Heart right ventricle (tissue), 16 donors: ENCODE results near the gene TRPM1. TPM values are rescaled to one million over a fixed set of nuclear protein-coding genes. Genes with fewer than 3 reads are reported as not detected.

Experiments used
- ATAC-seq, 8 donors: fragments of 200-7000 bp; cut with Tn5 transposase; one replicate each; pipeline ENCODE4 v1.9.1; 2020; ENCODE audit warnings: mild to moderate bottlenecking in 8 of 8, moderate library complexity in 8 of 8, moderate number of reproducible peaks in 1 of 8
- DNase-seq, 2 donors: peaks; one replicate each; pipeline ENCODE4 v3.0.0-alpha.2; 2020
- H3K27ac ChIP-seq, 10 donors: fragments of 200-600 bp; sonication (generic) in 2 of 10; one replicate each; pipeline versions ENCODE4 v1.5.0 to v1.8.0; 2020 to 2022; ENCODE audit warnings: mild to moderate bottlenecking in 3 of 10
- H3K27me3 ChIP-seq, 7 donors: fragments of 200-600 bp; one replicate each; pipeline ENCODE4 v1.8.0; 2021 to 2022; ENCODE audit warnings: mild to moderate bottlenecking in 2 of 7
- H3K36me3 ChIP-seq, 9 donors: fragments of 200-600 bp; sonication (generic) in 1 of 9; one replicate each; pipeline versions ENCODE4 v1.5.0 to v1.8.0; 2020 to 2022; ENCODE audit warnings: mild to moderate bottlenecking in 2 of 9
- H3K4me1 ChIP-seq, 9 donors: fragments of 200-600 bp; sonication (generic) in 1 of 9; one replicate each; pipeline versions ENCODE4 v1.5.0 to v1.8.0; 2020 to 2022; ENCODE audit warnings: mild to moderate bottlenecking in 4 of 9
- H3K4me3 ChIP-seq, 10 donors: fragments of 200-600 bp; sonication (generic) in 2 of 10; one replicate each; pipeline versions ENCODE4 v1.5.0 to v1.8.0; 2020 to 2022; ENCODE audit warnings: mild to moderate bottlenecking in 7 of 10, moderate library complexity in 2 of 10
- H3K9me3 ChIP-seq, 11 donors: fragments of 200-600 bp in 10 of 11; sonication (generic) in 2 of 11; one replicate each; pipeline versions ENCODE4 v1.5.0 to v1.8.0; 2013 to 2022; ENCODE audit warnings: mild to moderate bottlenecking in 2 of 11, control low read depth in 1 of 11, moderate library complexity in 1 of 11
- WGBS, 2 donors: extraction: QIAGEN DNeasy Blood & Tissue Kit; methylation state at CpG; one replicate each; pipeline ENCODE4 v1.1.7; 2013; ENCODE audit warnings: inconsistent platforms in 1 of 2; 5-methylcytosine and 5-hydroxymethylcytosine counted together
- intact Hi-C, 10 donors: fragments of 100-400 bp; cut with DNase I; formaldehyde crosslinking; loops; one replicate each; pipeline versions ENCODE4 v1.11.1 to v1.14.2; 2022
- polyA plus RNA-seq, 2 donors: library from polyadenylated mRNA; stranded (reverse); fragments of 200-250 nt; gene quantifications; one replicate each; pipeline ENCODE4 v1.2.3, GENCODE V29; 2013
- total RNA-seq, 10 donors: library from RNA; stranded (reverse); fragmentation: NEBNext Ultra II Directional in 3 of 10; extraction: Animal tissue kit (Norgen Biotek cat#: 25700) in 3 of 10; gene quantifications; one replicate each; pipeline versions ENCODE4 v1.2.1 to v1.2.4, GENCODE V29; 2021 to 2023
- TF ChIP-seq, protein P1 (sequence below), 9 donors: fragments of 200-600 bp; sonication (generic) in 2 of 9; IDR thresholded peaks; one replicate each; pipeline versions ENCODE4 v1.5.0 to v1.8.0; 2021 to 2022; ENCODE audit warnings: antibody characterized with exemption in 9 of 9, mild to moderate bottlenecking in 5 of 9, moderate library complexity in 1 of 9
- donor health status: Arrhythmogenic right ventricular cardiomyopathy.
- donor health status: ischemic (EF 13 %, LVEDD 7.1; RV severe dilation, severe dysfunction).
- donor health status: healthy with polysubstance abuse.
- donor health status: DM: no; HTN: yes; CAD: no.
- donor health status: DM: no; HTN: no; CAD: no.
- donor health status: ischemic (EF 25% LVEDD 6.9; RV normal size, moderate dysfunction).
- donor health status: ischemic (EF 25% LVEDD 5.7; RV mildly dilated, moderate dysfunction).
- donor health status: healthy.
- donor health status: DM: yes; HTN: yes; CAD: no.
- donor health status: Ischemic cardiomyopathy.
- donor health status: ischemic (EF 35%, LVEDD 5.7; RV mildly dilated, moderate dysfunction).
- donor health status: nonischemic (EF 11% LVEDD 7.7; RV severe dilation, severe dysfunction).
- donor health status: DM: yes; HTN: yes; CAD: no.
- donor health status: PGD.
- donor health status: ischemic (EF 29% LVEDD 5.4; RV normal size, mild dysfunction).
- donor health status: nonischemic (EF 23%, LVEDD 6.1; RV moderate dilation, normal function).

Gene TRPM1
- total and polyA plus RNA-seq, 12 donors, result 0.06 TPM; not detected in 11

- Histone ChIP-seq H3K27me3 (no peaks in the 10 kb centered on the region), H3K4me1 (peaks cover 12 to 91% (median 78%) of the 10 kb centered on the region in 9 donors), H3K4me3 (peak overlapping the region in 5 of 10 donors; percentile 2 to 12 (median 8)), H3K27ac (peak overlapping the region in 8 of 10 donors; percentile 13 to 61 (median 44)), H3K9me3 (no peaks in the 10 kb centered on the region), H3K36me3 (peaks cover 0 to 70% (median 12%) of the 10 kb centered on the region in 9 donors)
- TF ChIP-seq, protein P1, sequence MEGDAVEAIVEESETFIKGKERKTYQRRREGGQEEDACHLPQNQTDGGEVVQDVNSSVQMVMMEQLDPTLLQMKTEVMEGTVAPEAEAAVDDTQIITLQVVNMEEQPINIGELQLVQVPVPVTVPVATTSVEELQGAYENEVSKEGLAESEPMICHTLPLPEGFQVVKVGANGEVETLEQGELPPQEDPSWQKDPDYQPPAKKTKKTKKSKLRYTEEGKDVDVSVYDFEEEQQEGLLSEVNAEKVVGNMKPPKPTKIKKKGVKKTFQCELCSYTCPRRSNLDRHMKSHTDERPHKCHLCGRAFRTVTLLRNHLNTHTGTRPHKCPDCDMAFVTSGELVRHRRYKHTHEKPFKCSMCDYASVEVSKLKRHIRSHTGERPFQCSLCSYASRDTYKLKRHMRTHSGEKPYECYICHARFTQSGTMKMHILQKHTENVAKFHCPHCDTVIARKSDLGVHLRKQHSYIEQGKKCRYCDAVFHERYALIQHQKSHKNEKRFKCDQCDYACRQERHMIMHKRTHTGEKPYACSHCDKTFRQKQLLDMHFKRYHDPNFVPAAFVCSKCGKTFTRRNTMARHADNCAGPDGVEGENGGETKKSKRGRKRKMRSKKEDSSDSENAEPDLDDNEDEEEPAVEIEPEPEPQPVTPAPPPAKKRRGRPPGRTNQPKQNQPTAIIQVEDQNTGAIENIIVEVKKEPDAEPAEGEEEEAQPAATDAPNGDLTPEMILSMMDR (IDR thresholded peaks at IDR 0.05), result no peak
- 38 to 44% methylated on average over 6 of the region's 6 CpGs for WGBS, 2 donors
- DNase-seq (no peak), ATAC-seq (peak in 5 of 8 donors; percentile 36 to 53 (median 39))
- intact Hi-C loops, result loop anchor here in 1 of 10 donors (10.0 kb wide), 1 partner anchor 110 kb away; no protein-coding TSS in a partner anchor
Measured at GRCh38 chr15:30984542-30984941, 117.0 kb downstream of the TRPM1 start.

DNA sequence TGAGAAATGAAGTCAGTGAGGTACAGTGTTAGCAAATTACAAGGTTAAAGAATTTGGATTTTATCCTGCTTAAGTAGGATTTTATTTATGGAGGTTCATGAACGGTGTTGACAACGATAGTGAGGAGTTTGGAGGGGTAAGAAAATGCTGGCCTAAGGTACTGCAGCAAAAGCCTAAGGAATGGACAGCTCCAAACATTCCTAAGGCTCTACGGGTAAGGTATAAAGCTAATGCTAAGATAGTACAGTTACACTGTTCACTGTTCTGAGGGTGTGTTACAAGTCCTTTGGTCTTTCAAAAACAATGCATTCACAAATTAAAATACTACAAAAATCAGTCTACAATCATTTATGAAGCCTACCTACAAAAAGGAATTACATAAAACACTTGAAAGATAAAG, 117.4 kb downstream of the TRPM1 start:
- peak in 1 of 8 donors; percentile 45 for ATAC-seq
- Histone ChIP-seq H3K27ac (peak overlapping the region in 6 of 10 donors; percentile 13 to 61 (median 45)), H3K4me3 (peak overlapping the region in 4 of 10 donors; percentile 2 to 12 (median 6)), H3K9me3 (no peaks in the 10 kb centered on the region), H3K27me3 (no peaks in the 10 kb centered on the region), H3K4me1 (peaks cover 12 to 90% (median 78%) of the 10 kb centered on the region in 9 donors), H3K36me3 (peaks cover 0 to 74% (median 12%) of the 10 kb centered on the region in 9 donors)
- TF ChIP-seq, protein P1 (IDR thresholded peaks at IDR 0.05), result no peak
- intact Hi-C loops, result loop anchor here in 1 of 10 donors (10.0 kb wide), 1 partner anchor 111 kb away; no protein-coding TSS in a partner anchor
- 55 to 57% methylated on average over 3 of the region's 3 CpGs for WGBS, 2 donors
- DNase-seq, result no peak

- intact Hi-C loops, result loop anchor here in 2 of 10 donors (5.0 to 10.0 kb wide), 2 partner anchors 57 to 145 kb away; no protein-coding TSS in a partner anchor
- DNase-seq, result no peak
- Histone ChIP-seq H3K4me3 (no peak overlapping the region), H3K27ac (peak overlapping the region in 1 of 10 donors; percentile 65), H3K27me3 (no peaks in the 10 kb centered on the region), H3K9me3 (no peaks in the 10 kb centered on the region), H3K4me1 (peaks cover 0 to 64% (median 55%) of the 10 kb centered on the region in 9 donors), H3K36me3 (peaks cover 0 to 82% (median 11%) of the 10 kb centered on the region in 9 donors)
- ATAC-seq, result peak in 2 of 8 donors; percentile 39 to 50
- TF ChIP-seq, protein P1 (IDR thresholded peaks at IDR 0.05), result no peak
- WGBS, 2 donors, result 93% methylated on average over 5 of the region's 5 CpGs
Measured at GRCh38 chr15:30979457-30979856, 122.1 kb downstream of the TRPM1 start.

GRCh38 chr15:30978328-30978727, 123.2 kb downstream of the TRPM1 start:
- ATAC-seq (no peak), DNase-seq (no peak)
- Histone ChIP-seq H3K4me3 (no peak overlapping the region), H3K27ac (no peak overlapping the region), H3K27me3 (no peaks in the 10 kb centered on the region), H3K36me3 (peaks cover 0 to 88% (median 22%) of the 10 kb centered on the region in 9 donors), H3K9me3 (no peaks in the 10 kb centered on the region), H3K4me1 (peaks cover 0 to 55% (median 44%) of the 10 kb centered on the region in 9 donors)
- intact Hi-C loops, result loop anchor here in 2 of 10 donors (5.0 to 10.0 kb wide), 2 partner anchors 56 to 146 kb away; no protein-coding TSS in a partner anchor
- TF ChIP-seq, protein P1 (IDR thresholded peaks at IDR 0.05), result no peak
